ENCODE data around the gene EDN2.

DNA sequence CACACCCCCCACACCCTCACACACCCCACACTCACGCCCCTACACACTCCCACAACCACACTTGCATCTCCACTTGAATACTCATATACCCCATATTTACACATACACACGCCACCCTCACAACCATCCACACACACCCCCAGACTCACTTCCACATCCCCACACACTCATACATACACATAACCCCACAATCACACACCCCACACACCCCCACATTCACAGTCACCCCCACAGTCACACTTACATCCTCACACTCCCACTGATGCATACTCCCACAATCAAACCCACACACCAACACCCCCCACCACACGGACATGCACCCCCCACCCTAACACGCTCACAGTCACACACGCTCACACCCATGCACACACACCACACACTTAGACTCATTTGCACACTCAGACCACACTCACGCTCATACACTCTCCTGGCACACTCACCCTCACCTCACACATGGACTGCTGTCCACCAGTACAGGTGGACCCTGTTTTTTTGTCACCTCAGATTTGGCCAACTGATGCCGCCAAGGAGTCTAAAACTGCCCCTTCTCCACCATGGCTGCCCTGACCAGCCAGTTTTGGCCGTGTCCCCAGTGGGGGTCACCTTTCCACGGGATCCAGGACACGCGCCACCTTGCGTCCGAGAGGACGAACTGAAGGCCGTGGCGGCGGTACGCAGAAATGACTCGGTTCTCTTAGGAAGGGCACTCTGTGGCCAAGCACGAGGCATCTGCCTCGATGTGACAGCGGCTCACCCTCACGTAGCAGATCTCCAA, 45.3 kb upstream of the EDN2 start:
- no peak for TF ChIP-seq POLR2A (IDR thresholded peaks at IDR 0.05)
- TF ChIP-seq, protein P1, sequence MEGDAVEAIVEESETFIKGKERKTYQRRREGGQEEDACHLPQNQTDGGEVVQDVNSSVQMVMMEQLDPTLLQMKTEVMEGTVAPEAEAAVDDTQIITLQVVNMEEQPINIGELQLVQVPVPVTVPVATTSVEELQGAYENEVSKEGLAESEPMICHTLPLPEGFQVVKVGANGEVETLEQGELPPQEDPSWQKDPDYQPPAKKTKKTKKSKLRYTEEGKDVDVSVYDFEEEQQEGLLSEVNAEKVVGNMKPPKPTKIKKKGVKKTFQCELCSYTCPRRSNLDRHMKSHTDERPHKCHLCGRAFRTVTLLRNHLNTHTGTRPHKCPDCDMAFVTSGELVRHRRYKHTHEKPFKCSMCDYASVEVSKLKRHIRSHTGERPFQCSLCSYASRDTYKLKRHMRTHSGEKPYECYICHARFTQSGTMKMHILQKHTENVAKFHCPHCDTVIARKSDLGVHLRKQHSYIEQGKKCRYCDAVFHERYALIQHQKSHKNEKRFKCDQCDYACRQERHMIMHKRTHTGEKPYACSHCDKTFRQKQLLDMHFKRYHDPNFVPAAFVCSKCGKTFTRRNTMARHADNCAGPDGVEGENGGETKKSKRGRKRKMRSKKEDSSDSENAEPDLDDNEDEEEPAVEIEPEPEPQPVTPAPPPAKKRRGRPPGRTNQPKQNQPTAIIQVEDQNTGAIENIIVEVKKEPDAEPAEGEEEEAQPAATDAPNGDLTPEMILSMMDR (IDR thresholded peaks at IDR 0.05): no peak
- TF ChIP-seq EP300 (IDR thresholded peaks at IDR 0.05): no peak

Measured in ovary (tissue), 3 donors.